DMS 273 treated with DMSO at 0.1 percent for 48 hours (cell line): ENCODE results near the gene XRN1.
"Not testable (repeated sequence)": the region's sequence is repeated elsewhere in the genome, so short reads cannot be mapped to it uniquely, and the experiment has no call there.

ENCODE experiments used
- DNase-seq: peaks from one replicate; lab custom pipeline; 2025; lab: John Stamatoyannopoulos, UW

XRN1 gene

GRCh38 chr3:142434503-142434902, 13.3 kb downstream of the XRN1 start:
- DNase-seq = no peak

GRCh38 chr3:142433110-142433509, 14.7 kb downstream of the XRN1 start:
- DNase-seq = no peak

- DNase-seq = no peak
Measured at GRCh38 chr3:142429582-142429981, 18.3 kb downstream of the XRN1 start.

- no peak for DNase-seq
Measured at GRCh38 chr3:142424754-142425153, 23.1 kb downstream of the XRN1 start.

GRCh38 chr3:142418926-142419592, 28.8 kb downstream of the XRN1 start:
- DNase-seq = no peak

GRCh38 chr3:142417302-142417701, 30.5 kb downstream of the XRN1 start:
- DNase-seq = no peak

- DNase-seq = not testable (repeated sequence)
Measured at GRCh38 chr3:142400537-142400936, 47.3 kb downstream of the XRN1 start.

- DNase-seq = no peak
Measured at GRCh38 chr3:142394921-142395622, 52.8 kb downstream of the XRN1 start.

- no peak for DNase-seq
Measured at GRCh38 chr3:142385078-142385477, 62.8 kb downstream of the XRN1 start.

- DNase-seq = no peak
Measured at GRCh38 chr3:142374687-142375086, 73.2 kb downstream of the XRN1 start.

GRCh38 chr3:142369576-142369975, 78.3 kb downstream of the XRN1 start:
- not testable (repeated sequence) for DNase-seq

GRCh38 chr3:142366434-142366833, 81.4 kb downstream of the XRN1 start:
- DNase-seq = peak; percentile 25

- DNase-seq = no peak
Measured at GRCh38 chr3:142363936-142364467, 83.8 kb downstream of the XRN1 start.

GRCh38 chr3:142363433-142363832, 84.4 kb downstream of the XRN1 start:
- DNase-seq = not testable (repeated sequence)

GRCh38 chr3:142359367-142359766, 88.5 kb downstream of the XRN1 start:
- no peak for DNase-seq

- DNase-seq = no peak
Measured at GRCh38 chr3:142356818-142357217, 91.0 kb downstream of the XRN1 start.

GRCh38 chr3:142355692-142356091, 92.1 kb downstream of the XRN1 start:
- no peak for DNase-seq

- no peak for DNase-seq
Measured at GRCh38 chr3:142354076-142354475, 93.8 kb downstream of the XRN1 start.

- DNase-seq = no peak
Measured at GRCh38 chr3:142353571-142353970, 94.3 kb downstream of the XRN1 start.

GRCh38 chr3:142352698-142353097, 95.1 kb downstream of the XRN1 start:
- not testable (repeated sequence) for DNase-seq

- DNase-seq = no peak
Measured at GRCh38 chr3:142348460-142348859, 99.4 kb downstream of the XRN1 start.

- no peak for DNase-seq
Measured at GRCh38 chr3:142337994-142338393, 109.8 kb downstream of the XRN1 start.

GRCh38 chr3:142332390-142332789, 115.4 kb downstream of the XRN1 start:
- DNase-seq = no peak
